GM12878 (cell line): Measurements from ENCODE around the gene TOMM34. TPM values are rescaled to one million over a fixed set of nuclear protein-coding genes. Genes with fewer than 3 reads are reported as not detected.

ENCODE experiments used
- ATAC-seq: fragments of 200-7000 bp; cut with Tn5 transposase; 3 replicates; pipeline ENCODE4 v1.9.1; 2020; ENCODE audit warnings: mild to moderate bottlenecking, moderate library complexity
- BruUV-seq: library from RNA; stranded (reverse); fragments of 400-500 nt; replicated peaks from 2 replicates; lab custom pipeline; 2021; lab: Mats Ljungman, UMichigan
- CTCF ChIA-PET: fragments of 300-600 bp; sonication (Branson Sonifier 250); formaldehyde crosslinking; extraction: SDS; loops from one replicate; lab custom pipeline; 2021; ENCODE audit warnings: inconsistent platforms; lab: Yijun Ruan, JAX
- POLR2A ChIA-PET: fragments of 350-600 bp; formaldehyde crosslinking; extraction: SDS; loops from one replicate; lab custom pipeline; 2021; ENCODE audit warnings: inconsistent platforms; lab: Charles Lee
- RAD21 ChIA-PET: fragments of 300-600 bp; sonication (Branson Sonifier 250); formaldehyde crosslinking; loops from one replicate; lab custom pipeline; 2023; ENCODE audit warnings: antibody characterized with exemption; ENCODE audit not compliant: unreplicated experiment; lab: Charles Lee
- SMC1A ChIA-PET: fragments of 300-600 bp; sonication (Branson Sonifier 250); formaldehyde crosslinking; loops from one replicate; lab custom pipeline; 2023; ENCODE audit not compliant: unreplicated experiment, uncharacterized antibody; lab: Charles Lee
- DNase-seq: peaks from one replicate; pipeline ENCODE4 v3.0.0-alpha.2; 2011; ENCODE audit warnings: low read depth, low spot score
- FAIRE-seq: peaks from 3 replicates; lab custom pipeline; 2011; peaks lifted over from hg19 to GRCh38; lab: Jason Lieb, UNC
- H2AFZ ChIP-seq: 2 replicates; pipeline ENCODE4 v1.6.0; 2011; ENCODE audit warnings: low read depth, low read length, control low read depth; ENCODE audit not compliant: control insufficient read depth
- H3K27ac ChIP-seq: 2 replicates; pipeline ENCODE4 v1.5.1; 2011; ENCODE audit warnings: control low read depth; ENCODE audit not compliant: control insufficient read depth, insufficient read depth
- H3K27me3 ChIP-seq, 2 experiments: replicated peaks in 1 of 2; 2 replicates each; pipeline versions ENCODE4 v1.6.0 to v1.6.1; 2011; ENCODE audit warnings: low read length in 1 of 2; ENCODE audit not compliant: control insufficient read depth in 2 of 2, insufficient read depth in 2 of 2
- H3K36me3 ChIP-seq, 2 experiments: 2 replicates each; pipeline ENCODE4 v1.5.1; 2011; ENCODE audit warnings: low read length in 1 of 2; ENCODE audit not compliant: control insufficient read depth in 2 of 2, insufficient read depth in 2 of 2
- H3K4me1 ChIP-seq: 2 replicates; pipeline ENCODE4 v1.6.1; 2011; ENCODE audit warnings: mild to moderate bottlenecking, low read length, moderate library complexity, mixed read lengths; ENCODE audit not compliant: control insufficient read depth, insufficient read depth
- H3K4me2 ChIP-seq: 2 replicates; pipeline ENCODE4 v1.6.0; 2011; ENCODE audit warnings: control low read depth; ENCODE audit not compliant: control insufficient read depth, insufficient read depth
- H3K4me3 ChIP-seq: fragments of 200-600 bp; sonication (generic); 2 replicates; pipeline ENCODE4 v1.5.1; 2016
- H3K79me2 ChIP-seq: 2 replicates; pipeline ENCODE4 v1.6.0; 2011; ENCODE audit warnings: low read length; ENCODE audit not compliant: control insufficient read depth, insufficient read depth
- H3K9ac ChIP-seq: 2 replicates; pipeline ENCODE4 v1.8.0; 2011; ENCODE audit warnings: low read length, control low read depth, mixed read lengths; ENCODE audit not compliant: control insufficient read depth, insufficient read depth
- H3K9me3 ChIP-seq: replicated peaks from 3 replicates; pipeline ENCODE4 v1.5.1; 2011; ENCODE audit warnings: mild to moderate bottlenecking, low read length; ENCODE audit not compliant: control insufficient read depth, insufficient read depth
- H4K20me1 ChIP-seq: 2 replicates; pipeline ENCODE4 v1.6.0; 2011; ENCODE audit not compliant: control insufficient read depth, insufficient read depth
- CBFB ChIP-seq: IDR thresholded peaks from 2 replicates; pipeline ENCODE4 v1.6.1; 2016; ENCODE audit warnings: antibody characterized with exemption, low read depth
- HDAC2 ChIP-seq: fragments of 200-600 bp; sonication (generic); IDR thresholded peaks from 2 replicates; pipeline ENCODE4 v1.6.1; 2017
- PAX5 ChIP-seq: IDR thresholded peaks from 2 replicates; pipeline ENCODE4 v1.6.1; 2011; ENCODE audit warnings: low read depth, low read length, borderline replicate concordance
- PAX8 ChIP-seq: fragments of 450-650 bp; IDR thresholded peaks from 2 replicates; pipeline ENCODE4 v1.6.1; 2017; ENCODE audit warnings: mild to moderate bottlenecking, moderate library complexity
- WGBS: methylation state at CpG from one replicate; pipeline ENCODE4 v1.1.6; 2016; ENCODE audit warnings: low lambda C conversion rate; ENCODE audit not compliant: insufficient replicate concordance, insufficient coverage; ENCODE audit errors: missing lambda C conversion rate; 5-methylcytosine and 5-hydroxymethylcytosine counted together
- in situ Hi-C: fragments of 300-500 bp; cut with MboI; formaldehyde crosslinking; loops from 9 replicates; pipeline ENCODE4 v1.14.3; 2018; ENCODE audit warnings: mixed read lengths
- intact Hi-C: fragments of 100-400 bp; cut with micrococcal nuclease; formaldehyde crosslinking; loops from one replicate; pipeline ENCODE4 v1.14.2; 2022; ENCODE audit not compliant: unreplicated experiment
- polyA plus RNA-seq, 11 experiments: library from polyadenylated mRNA; depleted of rRNA in 4 of 11; unstranded in 6 of 11; stranded (reverse) in 5 of 11; fragments of >200 nt; fragmentation: Nextera tagmentation in 4 of 11; fragmentation: Illumina TruSeq in 1 of 11; extraction: Ambion mirVana in 4 of 11; extraction: Trizol in 1 of 11; gene quantifications; 1 replicate in 1 of 11; 2 replicates in 10 of 11; pipeline versions ENCODE4 v1.2.1 to v1.2.3, GENCODE V29; 2011 to 2016; ENCODE audit warnings: inconsistent platforms in 2 of 11, missing spikeins in 2 of 11, low read depth in 1 of 11
- total RNA-seq, 4 experiments: library from RNA; depleted of rRNA in 3 of 4; stranded (reverse); fragments of >200 nt in 3 of 4; fragmentation: Illumina TruSeq in 1 of 4; extraction: Trizol in 1 of 4; gene quantifications; 2 replicates each; pipeline versions ENCODE4 v1.2.1 to v1.2.3, GENCODE V29; 2013 to 2021
- TF ChIP-seq, protein P1 (sequence below): IDR thresholded peaks from 2 replicates; pipeline ENCODE4 v1.6.1; 2011; ENCODE audit warnings: low read depth, mild to moderate bottlenecking, low read length, moderate library complexity, borderline replicate concordance; ENCODE audit errors: extremely low read depth
- TF ChIP-seq, protein P2 (sequence below): IDR thresholded peaks from 2 replicates; pipeline ENCODE4 v1.6.1; 2011; ENCODE audit warnings: low read depth, low read length, improper control_type of control experiment, borderline replicate concordance

Gene TOMM34
- total and polyA plus RNA-seq, 10 of the 15 experiments (the other 5 are each of a cell fraction or from before 2014, with no cell fraction given) = 14.0 to 73.8 (median 43.9) TPM

DNA sequence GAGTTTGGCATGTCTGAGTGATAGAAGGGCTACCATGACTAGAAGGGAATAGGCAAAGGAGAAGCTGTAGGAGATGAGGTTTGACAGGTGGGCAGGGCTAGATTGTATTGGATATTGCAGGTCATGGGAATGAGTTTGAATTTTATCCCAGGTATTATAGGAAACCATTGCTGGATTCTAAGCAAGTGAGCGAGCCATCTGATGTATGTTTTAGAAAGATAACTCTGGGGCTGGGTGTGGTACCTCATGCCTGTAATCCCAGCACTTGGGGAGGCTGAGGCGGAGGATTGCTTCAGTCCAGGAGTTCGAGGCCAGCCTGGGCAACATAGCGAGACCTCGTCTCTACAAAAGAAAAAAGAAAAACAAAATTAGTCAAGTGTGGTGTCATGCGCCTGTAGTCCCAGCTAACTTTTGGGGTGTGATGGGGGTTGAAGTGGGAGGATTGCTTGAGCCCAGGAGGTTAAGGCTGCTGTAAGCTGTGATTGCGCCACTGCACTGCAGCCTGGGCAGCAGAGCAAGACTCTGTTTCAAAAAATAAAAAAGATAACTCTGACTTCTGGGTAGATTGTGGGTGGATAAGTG is 23.0 kb upstream of the TOMM34 start (continued):
- TF ChIP-seq PAX5 = no peak
- TF ChIP-seq, all 136 proteins: peak for 0

DNA sequence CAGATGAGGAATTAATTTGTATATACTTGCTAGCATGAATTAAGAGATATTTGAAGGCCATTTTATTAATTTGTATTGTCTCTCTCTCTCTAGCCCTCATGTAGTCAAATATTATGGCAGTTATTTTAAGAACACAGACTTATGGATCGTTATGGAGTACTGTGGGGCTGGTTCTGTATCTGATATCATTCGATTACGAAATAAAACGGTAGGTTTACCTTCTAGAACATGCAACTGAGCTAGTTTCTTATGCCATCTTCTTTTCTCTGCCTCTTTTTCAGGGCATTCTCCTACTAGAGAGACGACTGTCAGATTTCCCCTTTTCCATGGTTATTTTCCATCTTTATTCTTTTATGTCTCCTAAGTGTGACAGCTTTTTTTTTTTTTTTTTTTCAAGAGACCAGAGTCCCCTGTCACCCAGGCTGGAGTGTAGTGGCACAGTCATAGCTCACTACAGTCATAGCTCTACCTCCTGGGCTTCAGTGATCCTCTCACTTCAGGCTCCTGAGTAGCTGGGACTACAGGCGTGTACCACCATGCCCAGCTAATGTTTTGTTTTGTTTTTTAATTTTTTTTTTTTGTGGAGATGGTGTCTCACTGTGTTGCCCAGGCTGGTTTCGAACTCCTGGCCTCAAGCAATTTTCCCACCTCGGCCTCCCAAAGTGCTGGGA is 21.7 kb upstream of the TOMM34 start:
- CTCF ChIA-PET = interaction anchor here (1.0 to 1.4 kb wide), 3 partner anchors 10 to 17 kb away, joined by 3 read pairs; no protein-coding TSS in a partner anchor
- SMC1A ChIA-PET = interaction anchor here (0.6 to 1.3 kb wide), 6 partner anchors 9 to 339 kb away, joined by 3 to 7 read pairs (median 3); no protein-coding TSS in a partner anchor
- Histone ChIP-seq H3K27me3 (no peaks in the 10 kb centered on the region), H2AFZ (no peak overlapping the region), H3K4me3 (no peak overlapping the region), H3K79me2 (peaks cover 36% of the 10 kb centered on the region), H4K20me1 (no peaks in the 10 kb centered on the region), H3K9ac (no peak overlapping the region), H3K4me1 (peaks cover 17% of the 10 kb centered on the region), H3K4me2 (no peak overlapping the region), H3K9me3 (no peaks in the 10 kb centered on the region), H3K27ac (no peak overlapping the region), H3K36me3 (peaks cover 6 to 41% of the 10 kb centered on the region in 2 experiments)
- RAD21 ChIA-PET = interaction anchor here (0.6 to 0.9 kb wide), 4 partner anchors 12 to 216 kb away, joined by 3 read pairs; partner anchors contain the start of gene STK4
- ATAC-seq = no peak
- TF ChIP-seq HDAC2 (no peak), CBFB (no peak), PAX8 (no peak)
- TF ChIP-seq, protein P1, sequence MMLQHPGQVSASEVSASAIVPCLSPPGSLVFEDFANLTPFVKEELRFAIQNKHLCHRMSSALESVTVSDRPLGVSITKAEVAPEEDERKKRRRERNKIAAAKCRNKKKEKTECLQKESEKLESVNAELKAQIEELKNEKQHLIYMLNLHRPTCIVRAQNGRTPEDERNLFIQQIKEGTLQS = no peak
- TF ChIP-seq, protein P2, sequence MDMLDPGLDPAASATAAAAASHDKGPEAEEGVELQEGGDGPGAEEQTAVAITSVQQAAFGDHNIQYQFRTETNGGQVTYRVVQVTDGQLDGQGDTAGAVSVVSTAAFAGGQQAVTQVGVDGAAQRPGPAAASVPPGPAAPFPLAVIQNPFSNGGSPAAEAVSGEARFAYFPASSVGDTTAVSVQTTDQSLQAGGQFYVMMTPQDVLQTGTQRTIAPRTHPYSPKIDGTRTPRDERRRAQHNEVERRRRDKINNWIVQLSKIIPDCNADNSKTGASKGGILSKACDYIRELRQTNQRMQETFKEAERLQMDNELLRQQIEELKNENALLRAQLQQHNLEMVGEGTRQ = no peak
- in situ Hi-C loops = no loop called here
- POLR2A ChIA-PET = interaction anchor here (0.5 to 1.1 kb wide), 5 partner anchors 10 to 97 kb away, joined by 3 to 4 read pairs (median 4); no protein-coding TSS in a partner anchor
- WGBS = 80% methylated on average over 8 of the region's 8 CpGs
- intact Hi-C loops = no loop called here
- DNase-seq = no peak
- BruUV-seq = no TSS peak
- no peak for FAIRE-seq
